Activated gamma-delta T cell (primary cell): ENCODE data around the gene ZIC2.
"Not testable (repeated sequence)": the region's sequence is repeated elsewhere in the genome, so short reads cannot be mapped to it uniquely, and the experiment has no call there.

Source experiments
- DNase-seq: peaks from one replicate; lab custom pipeline; 2025; lab: John Stamatoyannopoulos, UW

ZIC2 gene

GRCh38 chr13:100014621-100015020, 33.0 kb downstream of the ZIC2 start:
- no peak for DNase-seq

GRCh38 chr13:100019780-100020356, 38.3 kb downstream of the ZIC2 start:
- no peak for DNase-seq

- no peak for DNase-seq
These were observed 41.2 kb downstream of the ZIC2 start for GRCh38 chr13:100022798-100023197.

GRCh38 chr13:100024023-100024422, 42.4 kb downstream of the ZIC2 start:
- DNase-seq: no peak

GRCh38 chr13:100029933-100030332, 48.3 kb downstream of the ZIC2 start:
- DNase-seq: no peak

- DNase-seq: not testable (repeated sequence)
These were observed 51.1 kb downstream of the ZIC2 start for GRCh38 chr13:100032642-100033041.

- DNase-seq: no peak
These were observed 54.4 kb downstream of the ZIC2 start for GRCh38 chr13:100035936-100036335.
